ENCODE measurements around the gene ARHGAP5.

ARHGAP5 gene

GRCh38 chr14:32085845-32086383, 8.8 kb downstream of the ARHGAP5 start:
- in situ Hi-C loops (cut with MboI; ENCODE audit: low pct_unique_long_range_greater_than_20kb, low sequenced_read_pairs, unreplicated experiment): loop anchor here (25.0 kb wide), 1 partner anchor 126 kb away; the partner anchor contains the start of genes RNU6-7 and RNU6-8
- no peak for TF ChIP-seq CTCF (IDR thresholded peaks at IDR 0.05; ENCODE audit: extremely low read depth, insufficient read depth, missing control alignments)
- DNase-seq (ENCODE audit: low spot score): no peak

DNA sequence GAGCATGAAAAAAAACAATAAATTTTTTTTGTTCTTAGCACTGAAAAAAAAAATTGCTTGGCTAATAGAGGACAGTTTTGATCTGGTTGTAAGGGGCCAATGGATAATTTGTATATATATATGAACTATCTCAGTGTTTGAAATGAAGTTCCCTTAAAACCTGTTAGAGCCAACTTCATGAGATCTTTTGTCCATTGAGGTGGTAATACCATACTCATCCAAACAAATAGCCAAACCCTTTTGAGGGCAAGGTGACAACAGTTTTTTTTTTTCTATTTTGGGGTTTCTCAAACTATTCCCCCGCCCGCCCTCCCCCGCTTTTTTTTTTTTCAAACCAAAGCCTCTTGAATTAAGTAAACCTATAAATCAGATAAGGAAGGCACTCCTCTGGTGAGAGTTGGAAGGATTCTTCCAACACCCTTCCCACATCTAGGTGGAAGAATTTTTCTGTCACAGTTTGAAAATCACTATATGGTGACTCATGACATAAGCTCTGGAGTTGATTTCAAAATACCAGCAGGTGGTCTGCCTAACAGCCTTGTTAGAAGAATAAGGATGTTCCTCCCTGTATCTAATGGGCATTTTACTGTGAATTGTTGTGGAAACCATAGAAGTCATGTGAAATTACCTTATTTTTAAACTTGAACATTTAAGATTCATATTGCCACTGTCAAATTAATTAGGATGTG, 10.2 kb downstream of the ARHGAP5 start:
- no peak for DNase-seq (ENCODE audit: low spot score)
- in situ Hi-C loops (cut with MboI; ENCODE audit: low pct_unique_long_range_greater_than_20kb, low sequenced_read_pairs, unreplicated experiment): loop anchor here (25.0 kb wide), 1 partner anchor 125 kb away; the partner anchor contains the start of genes RNU6-7 and RNU6-8
- TF ChIP-seq CTCF (IDR thresholded peaks at IDR 0.05; ENCODE audit: extremely low read depth, insufficient read depth, missing control alignments): no peak

GRCh38 chr14:32087907-32088306, 10.8 kb downstream of the ARHGAP5 start:
- no peak for TF ChIP-seq CTCF (IDR thresholded peaks at IDR 0.05; ENCODE audit: extremely low read depth, insufficient read depth, missing control alignments)
- DNase-seq (ENCODE audit: low spot score): no peak
- in situ Hi-C loops (cut with MboI; ENCODE audit: low pct_unique_long_range_greater_than_20kb, low sequenced_read_pairs, unreplicated experiment): loop anchor here (25.0 kb wide), 1 partner anchor 124 kb away; the partner anchor contains the start of genes RNU6-7 and RNU6-8

DNA sequence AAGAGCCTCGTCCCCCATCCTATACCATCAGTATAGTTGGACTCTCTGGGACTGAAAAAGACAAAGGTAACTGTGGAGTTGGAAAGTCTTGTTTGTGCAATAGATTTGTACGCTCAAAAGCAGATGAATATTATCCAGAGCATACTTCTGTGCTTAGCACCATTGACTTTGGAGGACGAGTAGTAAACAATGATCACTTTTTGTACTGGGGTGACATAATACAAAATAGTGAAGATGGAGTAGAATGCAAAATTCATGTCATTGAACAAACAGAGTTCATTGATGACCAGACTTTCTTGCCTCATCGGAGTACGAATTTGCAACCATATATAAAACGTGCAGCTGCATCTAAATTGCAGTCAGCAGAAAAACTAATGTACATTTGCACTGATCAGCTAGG, 13.6 kb downstream of the ARHGAP5 start:
- in situ Hi-C loops (cut with MboI; ENCODE audit: low pct_unique_long_range_greater_than_20kb, low sequenced_read_pairs, unreplicated experiment): loop anchor here (25.0 kb wide), 1 partner anchor 122 kb away; the partner anchor contains the start of genes RNU6-7 and RNU6-8
- no peak for TF ChIP-seq CTCF (IDR thresholded peaks at IDR 0.05; ENCODE audit: extremely low read depth, insufficient read depth, missing control alignments)
- DNase-seq (ENCODE audit: low spot score): no peak

DNA sequence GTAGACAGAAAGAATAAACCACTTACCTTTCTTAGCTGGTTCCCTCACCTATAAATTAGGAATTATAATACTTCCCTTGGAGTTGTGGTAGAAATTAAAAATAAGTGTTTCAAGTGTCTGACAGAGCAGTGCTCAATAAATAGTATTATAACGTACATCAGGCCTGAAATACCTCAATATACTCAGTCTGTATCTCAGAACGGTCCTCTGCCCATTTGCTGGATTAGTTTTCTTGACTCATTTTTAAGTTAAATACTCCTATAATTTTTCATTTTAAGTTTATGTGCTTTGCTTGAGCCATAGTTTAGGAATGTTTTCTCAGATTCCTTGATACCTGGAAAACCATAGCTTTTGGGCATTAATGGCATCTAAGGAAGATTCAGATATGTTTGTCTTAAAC, 22.4 kb downstream of the ARHGAP5 start:
- in situ Hi-C loops (cut with MboI; ENCODE audit: low pct_unique_long_range_greater_than_20kb, low sequenced_read_pairs, unreplicated experiment): loop anchor here (25.0 kb wide), 1 partner anchor 113 kb away; the partner anchor contains the start of genes RNU6-7 and RNU6-8
- DNase-seq (ENCODE audit: low spot score): no peak
- no peak for TF ChIP-seq CTCF (IDR thresholded peaks at IDR 0.05; ENCODE audit: extremely low read depth, insufficient read depth, missing control alignments)

DNA sequence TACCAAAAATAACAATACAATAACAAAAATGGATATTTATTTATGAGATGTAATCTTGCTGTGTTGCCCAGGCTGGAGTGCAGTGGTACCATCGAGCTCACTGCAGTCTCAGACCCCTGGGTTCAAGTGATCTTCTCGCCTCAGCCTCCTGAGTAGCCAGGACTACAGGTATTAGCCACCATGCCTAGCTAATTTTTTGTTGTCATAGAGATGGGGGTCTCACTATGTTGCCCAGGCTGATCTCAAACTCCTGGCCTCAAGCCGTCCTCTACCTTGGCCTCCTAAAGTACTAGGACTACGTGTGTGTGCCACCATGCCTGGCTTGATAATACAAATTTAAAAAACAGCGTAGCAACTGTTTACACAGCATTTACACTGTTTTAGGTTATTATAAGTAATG, 23.1 kb downstream of the ARHGAP5 start:
- no peak for DNase-seq (ENCODE audit: low spot score)
- no peak for TF ChIP-seq CTCF (IDR thresholded peaks at IDR 0.05; ENCODE audit: extremely low read depth, insufficient read depth, missing control alignments)
- in situ Hi-C loops (cut with MboI; ENCODE audit: low pct_unique_long_range_greater_than_20kb, low sequenced_read_pairs, unreplicated experiment): no loop called here
